ENCODE data around the gene SNAPC5.

Gene SNAPC5, protein sequence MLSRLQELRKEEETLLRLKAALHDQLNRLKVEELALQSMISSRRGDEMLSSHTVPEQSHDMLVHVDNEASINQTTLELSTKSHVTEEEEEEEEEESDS

GRCh38 chr15:66497502-66498455 lies at the start of gene SNAPC5:
TSS of gene SNAPC5 (minus strand) at chr15:66497762. CDS start at chr15:66497731, 31 bp downstream.
- TF ChIP-seq, protein P1, sequence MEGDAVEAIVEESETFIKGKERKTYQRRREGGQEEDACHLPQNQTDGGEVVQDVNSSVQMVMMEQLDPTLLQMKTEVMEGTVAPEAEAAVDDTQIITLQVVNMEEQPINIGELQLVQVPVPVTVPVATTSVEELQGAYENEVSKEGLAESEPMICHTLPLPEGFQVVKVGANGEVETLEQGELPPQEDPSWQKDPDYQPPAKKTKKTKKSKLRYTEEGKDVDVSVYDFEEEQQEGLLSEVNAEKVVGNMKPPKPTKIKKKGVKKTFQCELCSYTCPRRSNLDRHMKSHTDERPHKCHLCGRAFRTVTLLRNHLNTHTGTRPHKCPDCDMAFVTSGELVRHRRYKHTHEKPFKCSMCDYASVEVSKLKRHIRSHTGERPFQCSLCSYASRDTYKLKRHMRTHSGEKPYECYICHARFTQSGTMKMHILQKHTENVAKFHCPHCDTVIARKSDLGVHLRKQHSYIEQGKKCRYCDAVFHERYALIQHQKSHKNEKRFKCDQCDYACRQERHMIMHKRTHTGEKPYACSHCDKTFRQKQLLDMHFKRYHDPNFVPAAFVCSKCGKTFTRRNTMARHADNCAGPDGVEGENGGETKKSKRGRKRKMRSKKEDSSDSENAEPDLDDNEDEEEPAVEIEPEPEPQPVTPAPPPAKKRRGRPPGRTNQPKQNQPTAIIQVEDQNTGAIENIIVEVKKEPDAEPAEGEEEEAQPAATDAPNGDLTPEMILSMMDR (IDR thresholded peaks at IDR 0.05; ENCODE audit: insufficient read depth, low read length, missing control alignments): peak; percentile 95
- CTCF ChIA-PET: interaction anchor here (0.6 to 6.1 kb wide), 68 partner anchors 9 to 600 kb away, joined by 3 to 112 read pairs (median 4); partner anchors contain the start of genes LCTL, MAP2K1, MEGF11 and TIPIN
- DNase-seq (ENCODE audit: low read depth, low spot score): no peak
- POLR2A ChIA-PET: interaction anchor here (0.6 to 3.6 kb wide), 6 partner anchors 9 to 111 kb away, joined by 3 to 19 read pairs (median 4); partner anchors contain the start of gene MAP2K1
- H3K4me3 ChIP-seq (ENCODE audit: low read depth, low read length): peak within 1 kb of the TSS; percentile 94

DNA sequence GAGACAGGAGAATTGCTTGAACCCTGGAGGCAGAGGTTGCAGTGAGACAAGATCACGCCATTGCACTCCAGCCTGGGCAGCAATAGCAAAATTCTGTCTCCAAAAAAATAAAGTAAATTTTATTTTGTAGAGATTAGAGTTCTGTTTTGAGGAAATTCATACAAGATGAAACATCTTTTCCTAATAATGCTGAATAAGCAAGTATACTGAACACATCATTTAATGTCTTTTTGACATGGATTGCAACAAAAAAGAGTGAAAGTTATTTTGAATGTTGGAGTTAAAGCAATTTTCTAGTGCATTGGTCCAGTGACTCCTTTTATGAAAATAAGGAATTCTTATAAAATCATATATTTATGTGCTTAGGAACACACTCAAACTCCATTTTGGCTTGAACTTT lies 47.7 kb upstream of the SNAPC5 start:
- H3K4me3 ChIP-seq (ENCODE audit: low read depth, low read length): no peak overlapping the region
- POLR2A ChIA-PET: no interaction called here
- TF ChIP-seq, protein P1 (IDR thresholded peaks at IDR 0.05; ENCODE audit: insufficient read depth, low read length, missing control alignments): no peak
- no peak for DNase-seq (ENCODE audit: low read depth, low spot score)
- CTCF ChIA-PET: no interaction called here

DNA sequence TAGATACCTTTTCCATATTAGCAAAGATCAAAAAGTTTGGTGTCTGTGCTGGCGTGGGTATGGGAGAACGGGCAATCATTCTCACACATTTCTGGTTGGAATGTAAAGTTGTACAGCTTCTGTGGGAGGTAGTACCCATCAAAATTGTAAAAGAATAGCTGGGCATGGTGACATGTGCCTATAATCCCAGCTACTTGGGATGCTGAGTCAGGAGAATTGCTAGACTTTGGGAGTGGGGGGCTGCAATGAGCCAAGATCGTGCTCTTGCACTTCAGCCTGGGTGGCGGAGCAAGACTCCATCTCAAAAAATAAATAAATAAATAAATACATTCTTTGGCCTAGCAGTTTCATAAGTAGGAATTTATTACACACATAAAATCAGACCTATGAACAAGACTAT lies 45.3 kb upstream of the SNAPC5 start:
- no peak for DNase-seq (ENCODE audit: low read depth, low spot score)
- POLR2A ChIA-PET: no interaction called here
- no peak overlapping the region for H3K4me3 ChIP-seq (ENCODE audit: low read depth, low read length)
- CTCF ChIA-PET: interaction anchor here (1.6 kb wide), 1 partner anchor 24 kb away, joined by 11 read pairs; no protein-coding TSS in a partner anchor
- TF ChIP-seq, protein P1 (IDR thresholded peaks at IDR 0.05; ENCODE audit: insufficient read depth, low read length, missing control alignments): no peak

GRCh38 chr15:66535056-66535455 lies 37.5 kb upstream of the SNAPC5 start:
- TF ChIP-seq, protein P1 (IDR thresholded peaks at IDR 0.05; ENCODE audit: insufficient read depth, low read length, missing control alignments): no peak
- no peak overlapping the region for H3K4me3 ChIP-seq (ENCODE audit: low read depth, low read length)
- ChIA-PET CTCF (interaction anchor here (0.8 to 1.8 kb wide), 2 partner anchors 31 to 37 kb away, joined by 4 to 9 read pairs; partner anchors contain the start of gene LCTL), POLR2A (interaction anchor here (0.7 kb wide), 1 partner anchor 9 kb away, joined by 3 read pairs; no protein-coding TSS in a partner anchor)
- DNase-seq (ENCODE audit: low read depth, low spot score): no peak

GRCh38 chr15:66524838-66525237 lies 27.3 kb upstream of the SNAPC5 start:
- ChIA-PET CTCF (interaction anchor here (1.3 to 1.5 kb wide), 2 partner anchors 26 kb away, joined by 4 to 6 read pairs; partner anchors contain the start of gene SNAPC5), POLR2A (no interaction called here)
- no peak for DNase-seq (ENCODE audit: low read depth, low spot score)
- H3K4me3 ChIP-seq (ENCODE audit: low read depth, low read length): no peak overlapping the region
- TF ChIP-seq, protein P1 (IDR thresholded peaks at IDR 0.05; ENCODE audit: insufficient read depth, low read length, missing control alignments): no peak

DNA sequence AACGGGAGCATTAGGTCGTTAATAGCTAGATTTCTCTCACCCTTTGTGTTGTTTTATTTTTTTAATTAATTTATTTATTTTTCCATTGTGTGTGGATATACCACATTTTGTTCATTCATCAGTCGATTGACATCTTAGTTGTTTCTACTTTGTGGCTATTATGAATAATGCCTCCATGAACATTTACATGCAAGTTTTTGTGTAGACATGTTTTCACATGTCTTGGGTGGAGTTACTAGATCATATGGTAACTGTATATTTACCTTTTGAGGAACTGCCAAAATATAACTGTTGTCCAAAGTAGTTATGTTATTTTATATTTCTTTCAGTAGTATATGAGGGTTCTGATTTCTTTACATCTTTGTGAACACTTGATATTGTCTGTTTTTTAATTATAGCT lies 26.4 kb upstream of the SNAPC5 start:
- TF ChIP-seq, protein P1 (IDR thresholded peaks at IDR 0.05; ENCODE audit: insufficient read depth, low read length, missing control alignments): no peak
- DNase-seq (ENCODE audit: low read depth, low spot score): no peak
- no peak overlapping the region for H3K4me3 ChIP-seq (ENCODE audit: low read depth, low read length)
- ChIA-PET POLR2A (no interaction called here), CTCF (interaction anchor here (1.3 to 1.4 kb wide), 2 partner anchors 25 to 43 kb away, joined by 6 to 7 read pairs; partner anchors contain the start of gene SNAPC5)

Data from AG04449 (cell line).